ENCODE results near the gene TMEM140.

The TMEM140 gene

GRCh38 chr7:135177028-135177696 is 29.3 kb downstream of the TMEM140 start:
- DNase-seq = no peak

GRCh38 chr7:135178364-135178763 is 30.5 kb downstream of the TMEM140 start:
- DNase-seq = no peak

DNA sequence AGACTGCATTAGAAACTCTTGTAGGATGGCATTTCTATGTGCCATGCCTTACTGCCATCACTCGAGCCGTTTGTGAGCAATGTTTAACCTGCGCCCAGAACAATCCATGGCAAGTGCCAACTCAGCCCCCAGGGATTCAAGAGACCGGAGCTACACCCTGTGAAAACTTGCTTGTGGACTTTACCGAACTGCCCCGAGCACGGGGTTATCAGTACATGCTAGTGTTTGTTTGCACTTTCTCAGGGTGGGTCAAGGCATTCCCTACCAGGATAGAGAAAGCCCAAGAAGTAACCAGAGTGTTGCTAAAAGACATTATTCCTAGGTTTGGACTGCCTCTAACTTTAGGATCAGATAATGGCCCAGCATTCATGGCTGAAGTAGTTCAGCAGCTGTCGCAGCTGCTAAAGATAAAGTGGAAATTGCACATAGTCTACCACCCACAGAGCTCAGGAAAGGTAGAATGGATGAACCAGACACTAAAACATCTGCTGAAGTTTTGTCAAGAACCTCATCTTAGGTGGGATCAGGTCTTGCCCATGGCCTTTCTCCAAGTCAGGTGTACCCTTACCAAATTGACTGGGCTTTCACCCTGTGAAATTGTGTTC is 31.6 kb downstream of the TMEM140 start:
- DNase-seq = no peak

- DNase-seq = no peak
Observed at GRCh38 chr7:135180122-135180521, 32.2 kb downstream of the TMEM140 start.

DNA sequence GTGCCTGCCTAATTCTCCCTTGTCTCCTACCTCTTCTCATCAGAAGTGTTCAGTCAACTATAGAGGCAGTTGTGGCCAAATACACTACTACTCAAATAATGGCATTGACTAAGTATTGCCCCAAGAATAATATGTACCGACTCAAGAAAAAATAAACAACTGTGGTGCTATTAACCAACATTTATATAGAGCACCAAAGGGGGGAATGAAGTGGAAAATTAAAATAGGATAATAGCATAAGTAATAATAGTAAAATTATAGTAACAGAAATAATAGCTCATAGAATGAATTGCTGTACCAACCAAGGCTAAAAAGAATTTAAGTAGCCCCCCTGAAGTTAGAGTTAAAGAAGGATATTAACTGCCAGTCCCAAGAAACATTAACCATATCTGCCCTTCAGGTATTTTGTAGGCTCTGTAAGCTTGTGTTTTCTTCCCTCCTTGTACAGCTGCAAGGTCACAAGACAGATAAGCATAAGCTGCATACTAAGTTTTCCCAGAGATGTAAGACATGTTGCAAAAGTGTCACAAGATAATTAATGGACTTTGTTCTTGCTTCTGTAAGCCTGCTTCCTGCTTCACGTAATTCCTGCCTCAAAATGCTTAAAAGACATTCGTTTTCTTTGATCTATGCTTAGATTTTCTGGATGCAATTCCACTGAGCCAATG is 33.5 kb downstream of the TMEM140 start:
- no peak for DNase-seq

DNA sequence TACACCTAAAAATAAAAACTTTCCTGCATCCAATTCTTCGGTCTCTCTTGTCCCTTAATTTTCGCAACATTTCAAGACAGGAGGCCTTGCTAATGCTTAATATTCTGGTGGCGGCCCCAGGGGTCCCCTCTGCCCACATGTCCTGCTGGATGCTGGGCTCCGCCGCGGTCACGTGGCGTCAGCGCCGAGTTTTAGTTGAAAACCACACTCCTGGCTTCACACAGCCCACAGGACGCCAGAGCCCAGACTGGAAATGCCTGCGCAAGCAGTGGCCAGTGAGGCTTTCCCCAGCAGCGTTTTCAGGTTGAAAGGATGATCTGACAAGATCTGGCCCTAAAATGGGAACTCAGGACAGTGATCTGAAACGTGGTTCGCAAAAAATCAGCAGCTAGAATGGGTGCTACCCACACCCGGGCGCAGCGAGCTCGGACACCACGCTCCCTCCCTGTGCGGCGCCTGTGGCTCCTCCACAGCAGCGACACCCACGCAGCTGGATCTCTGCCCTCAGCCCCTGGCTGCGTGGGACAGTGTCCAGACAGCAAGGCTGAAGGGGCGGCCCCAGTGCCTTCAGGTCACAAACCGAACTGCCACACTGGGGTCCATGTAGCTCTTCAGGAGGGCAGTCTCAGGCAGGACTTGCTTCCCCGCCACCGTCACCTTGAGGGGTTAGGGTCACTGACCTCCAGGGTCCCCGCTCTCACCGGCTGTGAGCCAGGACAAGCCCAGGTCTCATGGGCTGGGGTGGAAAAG is 34.2 kb downstream of the TMEM140 start:
- no peak for DNase-seq

- no peak for DNase-seq
Observed at GRCh38 chr7:135183478-135183877, 35.6 kb downstream of the TMEM140 start.

DNA sequence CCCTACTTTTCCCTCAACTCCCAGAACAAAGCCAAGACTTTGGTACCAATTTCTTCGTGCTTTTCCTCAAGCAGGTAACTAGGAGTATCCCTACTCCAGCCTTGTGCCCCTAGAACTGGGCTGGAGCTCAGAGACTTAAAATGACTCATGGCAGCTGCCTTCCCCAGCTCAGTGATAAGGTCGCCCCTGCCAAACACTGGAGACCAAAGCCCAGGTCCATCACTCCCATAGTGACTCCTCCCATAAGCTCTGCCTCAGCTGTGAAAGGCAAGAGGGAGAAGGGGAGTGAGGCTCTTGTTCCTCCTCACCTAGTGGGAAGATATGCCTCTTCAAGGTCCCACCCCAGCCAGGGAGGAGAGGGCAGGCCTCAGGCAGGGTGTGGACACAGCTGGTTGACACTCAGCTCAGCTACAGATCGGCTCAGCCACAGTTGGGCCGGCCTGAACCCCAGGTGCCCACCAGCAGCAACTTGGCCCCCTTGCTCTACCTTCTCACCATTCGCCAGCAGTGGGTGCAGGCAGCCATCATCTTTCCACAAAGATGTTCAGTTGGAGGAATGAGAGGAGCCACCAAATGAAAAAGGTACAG is 36.5 kb downstream of the TMEM140 start:
- DNase-seq = no peak

DNA sequence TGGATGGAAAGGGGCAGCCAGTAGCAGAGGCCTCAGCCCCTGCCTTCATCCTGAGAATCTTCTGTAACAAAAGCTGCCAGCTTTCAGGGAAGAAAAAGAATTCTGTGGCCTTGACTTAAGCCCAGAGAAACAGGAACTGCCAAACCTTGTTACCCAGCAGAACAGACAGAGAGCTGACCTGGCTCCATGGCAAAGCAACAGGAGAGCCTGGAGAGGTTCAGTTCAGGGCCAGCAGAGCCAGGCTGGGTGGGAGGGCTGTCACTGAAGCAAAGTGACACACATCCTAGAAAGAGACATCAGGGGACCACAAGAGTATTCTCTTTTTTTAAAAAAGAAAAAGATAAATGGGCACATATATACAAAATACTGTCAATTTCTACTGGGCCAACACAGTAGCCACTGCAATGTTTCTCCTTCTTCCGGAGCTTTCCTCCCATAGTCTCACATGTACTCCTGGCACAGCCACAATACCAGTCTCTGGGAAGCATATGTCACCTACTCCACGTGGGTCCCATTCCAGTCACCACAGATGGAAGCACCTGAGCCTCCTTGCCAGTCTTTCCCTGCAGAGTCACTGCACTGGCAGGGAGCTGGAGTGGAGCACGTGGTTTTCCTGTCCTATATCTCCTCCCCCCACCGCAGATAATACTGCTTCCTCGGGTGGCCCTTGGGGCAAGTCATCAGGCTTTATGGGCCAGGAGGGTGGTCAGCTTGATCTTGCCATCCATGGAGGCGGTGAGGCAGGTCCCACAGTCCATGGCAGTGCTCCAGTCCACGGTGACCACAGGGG is 37.8 kb downstream of the TMEM140 start:
- DNase-seq = no peak

GRCh38 chr7:135186261-135186540 is 38.3 kb downstream of the TMEM140 start:
- DNase-seq = no peak

DNA sequence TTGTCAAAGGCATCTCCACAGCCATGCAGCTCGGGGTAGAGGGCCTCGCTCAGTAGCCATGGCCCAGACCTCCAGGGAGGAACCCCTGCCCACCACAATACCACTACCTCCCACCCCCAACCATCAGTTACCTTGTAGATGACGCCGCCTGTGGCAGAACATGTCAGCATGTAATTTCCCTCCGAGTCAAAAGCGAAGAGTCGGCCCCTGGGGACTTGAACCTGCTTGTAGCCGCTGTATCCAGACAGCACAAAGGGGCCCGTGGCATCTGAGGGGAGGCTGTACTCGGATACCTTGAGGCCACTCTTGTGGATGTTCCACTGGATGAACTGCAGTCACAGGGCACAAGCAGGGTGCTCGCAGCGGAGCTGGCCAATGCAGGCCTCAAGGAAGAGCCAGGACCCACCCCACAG is 39.0 kb downstream of the TMEM140 start:
- no peak for DNase-seq

DNA sequence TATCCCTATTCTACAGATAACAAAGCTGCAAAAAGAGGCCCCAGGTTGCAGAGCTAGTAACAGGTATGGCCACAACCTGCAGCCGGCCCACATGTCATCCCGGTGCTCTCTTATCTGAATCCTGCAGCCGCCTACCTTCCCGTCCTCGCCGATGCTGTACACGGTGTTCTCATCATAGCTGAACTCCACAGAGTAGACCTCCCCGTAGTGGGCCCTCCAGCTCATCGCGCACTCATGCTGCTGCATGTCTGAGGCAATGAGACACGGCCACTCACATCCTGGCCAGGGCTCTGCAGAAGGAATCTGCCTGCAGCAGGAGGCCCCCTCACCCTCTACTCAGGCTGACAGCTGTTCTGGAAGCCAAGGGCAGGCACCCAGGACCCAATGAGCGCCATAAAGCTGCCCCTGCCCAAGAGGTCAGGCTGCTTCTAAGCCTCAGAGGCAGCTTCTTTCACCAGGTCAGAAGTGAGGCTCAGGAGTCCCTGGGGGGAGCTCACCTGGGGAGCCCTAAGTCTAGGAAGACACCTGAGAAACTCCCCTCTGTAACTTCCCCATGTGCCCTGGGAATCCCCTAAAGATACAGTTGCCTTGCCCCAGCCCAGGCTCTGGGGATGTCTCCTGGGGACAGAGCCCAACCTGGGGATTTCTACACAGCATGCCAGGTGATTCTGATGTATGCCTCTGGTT is 40.6 kb downstream of the TMEM140 start:
- DNase-seq = no peak

- DNase-seq = no peak
Observed at GRCh38 chr7:135189221-135189662, 41.4 kb downstream of the TMEM140 start.

- DNase-seq = no peak
Observed at GRCh38 chr7:135189961-135190360, 42.1 kb downstream of the TMEM140 start.

DNA sequence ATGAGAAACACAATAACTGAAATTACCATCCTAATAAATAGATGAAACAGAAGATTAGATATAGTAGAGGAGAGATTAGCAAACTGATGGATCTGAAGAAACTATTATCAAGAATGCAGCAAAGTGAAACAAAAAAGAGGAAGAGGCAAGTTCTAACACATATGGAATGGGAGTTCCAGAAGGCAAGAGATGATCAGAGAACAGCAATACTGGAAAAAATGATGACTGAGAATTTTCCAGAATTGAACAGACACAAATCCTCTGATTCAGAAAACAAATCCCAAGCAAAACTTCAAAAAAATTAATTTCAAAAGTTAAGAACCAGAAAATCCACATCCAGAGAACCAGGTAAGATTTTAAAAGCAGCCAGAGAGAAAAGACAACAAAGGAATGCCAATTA is 42.8 kb downstream of the TMEM140 start:
- DNase-seq = no peak

DNA sequence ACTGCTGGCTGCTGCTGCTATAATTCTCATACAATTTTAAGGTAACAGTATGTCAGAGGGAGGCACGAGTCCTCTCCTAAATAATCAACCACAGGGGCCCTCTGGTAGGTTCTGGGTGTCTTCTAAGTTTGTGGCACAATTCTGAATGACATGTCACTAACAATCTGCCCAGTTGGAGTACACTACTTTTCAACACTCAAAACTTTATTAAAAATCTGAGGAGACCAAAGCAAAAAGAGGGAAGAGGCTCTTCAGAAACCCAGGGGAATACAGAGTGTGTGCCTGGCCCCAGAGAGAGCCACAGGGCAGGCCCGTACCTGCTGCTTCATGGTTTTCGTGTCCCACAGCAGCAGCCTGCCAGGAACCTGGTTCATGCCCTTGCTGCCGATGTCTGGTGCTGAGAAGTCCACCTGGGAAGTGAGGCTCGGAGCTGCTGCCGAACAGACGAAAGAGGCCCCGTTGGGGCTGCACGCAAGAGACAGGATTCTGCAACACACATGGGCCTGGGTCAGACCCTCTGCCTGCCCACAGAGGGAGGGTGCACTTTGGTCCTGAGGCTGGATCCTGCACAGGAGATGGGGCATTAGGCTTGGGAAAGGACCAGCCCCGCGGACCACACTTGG is 45.2 kb downstream of the TMEM140 start:
- no peak for DNase-seq

GRCh38 chr7:135193615-135194081 is 45.8 kb downstream of the TMEM140 start:
- no peak for DNase-seq

DNA sequence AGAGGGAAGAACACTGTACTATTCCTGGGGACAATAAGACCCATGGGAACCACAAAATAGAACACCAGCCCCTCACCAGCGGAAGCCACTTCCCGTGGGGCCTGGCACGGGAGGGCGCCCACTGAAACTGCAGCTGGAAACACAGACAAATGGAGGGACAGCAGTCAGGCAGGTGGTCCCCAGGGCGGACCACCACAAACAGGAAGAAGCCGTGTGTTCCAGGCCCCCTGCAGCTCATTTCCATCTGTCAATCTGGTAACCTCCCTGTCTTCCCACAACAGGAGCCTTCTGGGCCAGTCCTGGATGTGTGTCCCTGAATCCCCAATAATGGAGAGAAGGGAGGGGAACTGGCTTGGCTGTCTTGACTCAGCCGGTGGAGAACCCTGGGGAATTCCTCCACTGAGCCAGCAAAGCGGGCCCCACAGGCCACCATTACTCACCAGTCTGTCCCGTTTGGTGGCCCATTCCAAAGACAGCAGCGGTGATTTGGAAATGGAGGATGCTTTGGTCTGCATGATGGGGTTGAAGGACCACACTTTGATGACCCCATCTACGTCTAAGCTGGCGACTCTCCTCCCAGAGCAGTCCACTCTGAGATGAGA is 46.7 kb downstream of the TMEM140 start:
- no peak for DNase-seq

DNA sequence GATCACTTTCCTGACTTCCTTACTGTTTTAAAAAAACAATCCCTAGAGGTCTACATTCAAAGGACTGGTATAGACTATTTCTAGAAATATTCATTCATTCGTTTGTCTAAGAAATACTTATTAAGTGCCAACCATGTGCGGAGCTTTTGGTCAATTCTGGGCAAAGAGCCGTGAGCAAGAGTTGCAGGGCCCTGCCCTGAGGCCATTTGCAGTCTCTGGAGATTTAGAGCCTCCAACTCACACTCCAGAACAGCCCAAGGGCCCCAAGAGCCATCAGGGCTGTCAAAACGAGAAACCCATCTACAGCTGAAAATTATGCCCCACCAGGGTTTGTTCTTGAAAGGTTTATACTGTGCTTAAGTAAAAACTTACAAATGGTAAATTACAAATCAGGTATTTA is 47.3 kb downstream of the TMEM140 start:
- no peak for DNase-seq

DNA sequence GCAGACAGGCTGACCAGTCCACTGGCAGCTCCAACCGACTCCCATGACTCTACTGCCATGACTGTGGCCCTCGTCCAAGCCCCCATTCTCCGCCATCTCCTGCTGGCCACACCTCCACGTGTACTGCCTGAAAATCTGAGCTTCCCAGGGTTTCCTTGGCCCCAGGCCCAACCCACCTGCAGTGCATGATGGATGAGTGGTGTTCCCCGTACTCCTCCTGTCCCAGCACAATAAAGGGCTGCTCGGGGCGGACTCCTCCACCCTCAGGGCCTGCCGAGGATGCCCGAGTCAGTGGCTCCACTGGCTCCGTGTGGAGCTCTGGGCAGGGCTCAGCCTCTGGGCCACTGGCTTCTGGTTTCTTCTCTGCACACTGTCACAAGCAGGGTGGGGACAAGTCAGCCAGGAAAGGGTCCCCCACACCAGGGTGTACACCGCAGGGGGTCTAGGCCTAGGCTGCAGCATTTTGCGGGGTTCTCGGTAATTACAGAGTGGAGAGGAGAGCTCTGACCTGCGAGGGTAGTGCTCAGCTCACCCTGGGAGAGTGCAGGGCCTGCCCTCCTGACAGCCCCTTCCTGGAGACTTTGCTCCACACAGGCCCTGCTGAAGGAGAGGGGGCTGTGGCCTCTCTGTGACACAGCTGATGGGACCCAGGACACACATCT is 48.2 kb downstream of the TMEM140 start:
- DNase-seq = no peak
